HG03565 (cell line): ENCODE measurements around the gene POLR1C.
"Not testable (repeated sequence)": the region's sequence is repeated elsewhere in the genome, so short reads cannot be mapped to it uniquely, and the experiment has no call there.

ENCODE experiments used
- ATAC-seq: cut with Tn5 transposase; IDR thresholded peaks from one replicate; pipeline ENCODE4 v1.9.1; 2021; ENCODE audit warnings: mild to moderate bottlenecking, moderate library complexity; ENCODE audit not compliant: unreplicated experiment

The POLR1C gene

GRCh38 chr6:43547222-43547621 lies 30.3 kb downstream of the POLR1C start:
- no peak for ATAC-seq

GRCh38 chr6:43557620-43558019 lies 40.7 kb downstream of the POLR1C start:
- ATAC-seq: not testable (repeated sequence)

GRCh38 chr6:43559328-43559727 lies 42.4 kb downstream of the POLR1C start:
- no peak for ATAC-seq

- no peak for ATAC-seq
These were observed 54.1 kb downstream of the POLR1C start for GRCh38 chr6:43570876-43571441.
